Upper lobe of left lung (tissue), 6 donors: ENCODE data around the gene HSPBP1. TPM values are rescaled to one million over a fixed set of nuclear protein-coding genes. Genes with fewer than 3 reads are reported as not detected.

Source experiments
- ATAC-seq, 2 donors: fragments of 200-7000 bp; cut with Tn5 transposase; one replicate each; pipeline ENCODE4 v1.9.1; 2022; ENCODE audit warnings: mild to moderate bottlenecking in 2 of 2, moderate library complexity in 2 of 2; ENCODE audit not compliant: low FRiP score in 2 of 2
- DNase-seq, 2 donors: peaks; one replicate each; pipeline ENCODE4 v3.0.0-alpha.2; 2019 to 2020
- H3K27ac ChIP-seq, 4 donors: fragments of 200-600 bp; sonication (generic); one replicate each; pipeline ENCODE4 v1.5.1; 2016 to 2019
- H3K27me3 ChIP-seq, 4 donors: fragments of 200-600 bp; sonication (generic); one replicate each; pipeline ENCODE4 v1.5.1; 2017 to 2019
- H3K36me3 ChIP-seq, 4 donors: fragments of 200-600 bp; sonication (generic); one replicate each; pipeline ENCODE4 v1.5.1; 2016 to 2019
- H3K4me1 ChIP-seq, 4 donors: fragments of 200-600 bp; sonication (generic); one replicate each; pipeline ENCODE4 v1.5.1; 2018 to 2019
- H3K4me3 ChIP-seq, 4 donors: fragments of 200-600 bp; sonication (generic); one replicate each; pipeline ENCODE4 v1.5.1; 2017 to 2019; ENCODE audit warnings: mild to moderate bottlenecking in 2 of 4, moderate library complexity in 1 of 4
- H3K9me3 ChIP-seq, 4 donors: fragments of 200-600 bp; sonication (generic); one replicate each; pipeline ENCODE4 v1.5.1; 2018 to 2019
- CTCF ChIP-seq, 6 experiments: fragments of 450-650 bp in 4 of 6; fragments of 200-600 bp in 2 of 6; sonication (generic) in 2 of 6; IDR thresholded peaks; one replicate each; pipeline ENCODE4 v1.5.1; 2016 to 2019; ENCODE audit warnings: antibody characterized with exemption in 6 of 6
- EP300 ChIP-seq, 4 donors: sonication (generic); formaldehyde crosslinking; IDR thresholded peaks; one replicate each; pipeline ENCODE4 v1.5.1; 2017; ENCODE audit warnings: antibody characterized with exemption in 4 of 4, control low read depth in 2 of 4
- POLR2A ChIP-seq, 4 donors: fragments of 450-650 bp; IDR thresholded peaks; one replicate each; pipeline ENCODE4 v1.5.1; 2016 to 2017; ENCODE audit warnings: antibody characterized with exemption in 4 of 4, mild to moderate bottlenecking in 2 of 4
- POLR2AphosphoS5 ChIP-seq, 2 donors: sonication (generic); formaldehyde crosslinking; IDR thresholded peaks; one replicate each; pipeline ENCODE4 v1.5.1; 2017; ENCODE audit warnings: antibody characterized with exemption in 2 of 2
- WGBS, 2 donors: methylation state at CpG; one replicate each; pipeline ENCODE4 v1.1.5; 2017 to 2018; 5-methylcytosine and 5-hydroxymethylcytosine counted together
- total RNA-seq, 6 donors: library from RNA; depleted of rRNA in 4 of 6; stranded (reverse); fragments of >200 nt in 4 of 6; gene quantifications; one replicate each; pipeline versions ENCODE4 v1.1.0 to v1.2.1, GENCODE V29; 2016 to 2021
- donor health status: DM: no; HTN: no; CAD: no; lungs with moderate emphysema.
- donor health status: DM: no; HTN: yes; CAD: no; lungs with severe emphysema.

The HSPBP1 gene
- total RNA-seq, 6 donors from 2014 or later: 21.0 to 34.6 (median 30.1) TPM

- no peak overlapping the region for H3K27ac ChIP-seq
- H3K4me1 ChIP-seq: peaks cover 0 to 11% (median 10%) of the 10 kb centered on the region in 4 donors
- no peaks in the 10 kb centered on the region for H3K27me3 ChIP-seq
- ATAC-seq (no peak), DNase-seq (peak; percentile 29 to 79)
- H3K4me3 ChIP-seq: no peak overlapping the region
- no peak for TF ChIP-seq POLR2A (IDR thresholded peaks at IDR 0.05)
- TF ChIP-seq CTCF (IDR thresholded peaks at IDR 0.05): no peak
- no peak for TF ChIP-seq POLR2AphosphoS5 (IDR thresholded peaks at IDR 0.05)
- TF ChIP-seq EP300 (IDR thresholded peaks at IDR 0.05): no peak
- H3K9me3 ChIP-seq: no peaks in the 10 kb centered on the region
- WGBS, 2 donors: 78 to 86% methylated on average over 30 to 33 of the region's 39 CpGs
- H3K36me3 ChIP-seq: no peaks in the 10 kb centered on the region
These were observed 24.5 kb upstream of the HSPBP1 start for GRCh38 chr19:55304279-55304978.

- 94 to 97% methylated on average over 11 of the region's 11 CpGs for WGBS, 2 donors
- no peaks in the 10 kb centered on the region for H3K27me3 ChIP-seq
- ATAC-seq (no peak), DNase-seq (no peak)
- no peak overlapping the region for H3K27ac ChIP-seq
- no peak overlapping the region for H3K4me3 ChIP-seq
- H3K36me3 ChIP-seq: no peaks in the 10 kb centered on the region
- TF ChIP-seq POLR2AphosphoS5 (IDR thresholded peaks at IDR 0.05): no peak
- TF ChIP-seq EP300 (IDR thresholded peaks at IDR 0.05): no peak
- TF ChIP-seq CTCF (IDR thresholded peaks at IDR 0.05): no peak
- TF ChIP-seq POLR2A (IDR thresholded peaks at IDR 0.05): no peak
- peaks cover 0 to 11% (median 10%) of the 10 kb centered on the region in 4 donors for H3K4me1 ChIP-seq
- no peaks in the 10 kb centered on the region for H3K9me3 ChIP-seq
These were observed 23.6 kb upstream of the HSPBP1 start for GRCh38 chr19:55303477-55303876.

GRCh38 chr19:55302318-55302703, 22.4 kb upstream of the HSPBP1 start:
- no peaks in the 10 kb centered on the region for H3K9me3 ChIP-seq
- no peaks in the 10 kb centered on the region for H3K27me3 ChIP-seq
- TF ChIP-seq POLR2A (IDR thresholded peaks at IDR 0.05): no peak
- no peak for TF ChIP-seq CTCF (IDR thresholded peaks at IDR 0.05)
- TF ChIP-seq POLR2AphosphoS5 (IDR thresholded peaks at IDR 0.05): no peak
- TF ChIP-seq EP300 (IDR thresholded peaks at IDR 0.05): no peak
- no peaks in the 10 kb centered on the region for H3K36me3 ChIP-seq
- H3K4me1 ChIP-seq: peaks cover 0 to 11% (median 10%) of the 10 kb centered on the region in 4 donors
- DNase-seq: no peak
- no peak for ATAC-seq
- 70 to 73% methylated on average over 11 to 12 of the region's 12 CpGs for WGBS, 2 donors
- peak overlapping the region in 3 of 4 donors; percentile 15 to 45 (median 43) for H3K4me3 ChIP-seq
- peak overlapping the region in 1 of 4 donors; percentile 4 for H3K27ac ChIP-seq

GRCh38 chr19:55301459-55302317, 21.8 kb upstream of the HSPBP1 start:
- Histone ChIP-seq H3K36me3 (no peaks in the 10 kb centered on the region), H3K9me3 (no peaks in the 10 kb centered on the region), H3K27ac (peak overlapping the region in 2 of 4 donors; percentile 4 to 39), H3K4me3 (peak overlapping the region in 3 of 4 donors; percentile 15 to 45 (median 43)), H3K4me1 (peaks cover 0 to 11% (median 10%) of the 10 kb centered on the region in 4 donors), H3K27me3 (no peaks in the 10 kb centered on the region)
- TF ChIP-seq EP300 (IDR thresholded peaks at IDR 0.05) (no peak), POLR2A (IDR thresholded peaks at IDR 0.05) (no peak), CTCF (IDR thresholded peaks at IDR 0.05) (peak; percentile 96 to 98 (median 97)), POLR2AphosphoS5 (IDR thresholded peaks at IDR 0.05) (no peak)
- DNase-seq (peak; percentile 86 to 99), ATAC-seq (peak; percentile 88 to 95)
- WGBS, 2 donors: 6 to 12% methylated on average over 15 to 42 of the region's 42 CpGs
